Ureter (tissue), 1 donor: ENCODE results near the gene TMEM250. TPM values are rescaled to one million over a fixed set of nuclear protein-coding genes. Genes with fewer than 3 reads are reported as not detected.
A peak's percentile ranks its signal among the peaks of the same experiment; 100 is the strongest.
"Not testable (repeated sequence)": the region's sequence is repeated elsewhere in the genome, so short reads cannot be mapped to it uniquely, and the experiment has no call there.

Source experiments
- DNase-seq: peaks from one replicate; pipeline ENCODE4 v3.0.0-alpha.2; 2020; ENCODE audit warnings: low spot score
- total RNA-seq: library from RNA; stranded (reverse); gene quantifications from one replicate; pipeline ENCODE4 v1.2.4, GENCODE V29; 2023
- donor health status: DM: yes; HTN: yes; CAD: no.

Gene TMEM250
- total RNA-seq, 1 donor from 2014 or later: 31.8 TPM

DNA sequence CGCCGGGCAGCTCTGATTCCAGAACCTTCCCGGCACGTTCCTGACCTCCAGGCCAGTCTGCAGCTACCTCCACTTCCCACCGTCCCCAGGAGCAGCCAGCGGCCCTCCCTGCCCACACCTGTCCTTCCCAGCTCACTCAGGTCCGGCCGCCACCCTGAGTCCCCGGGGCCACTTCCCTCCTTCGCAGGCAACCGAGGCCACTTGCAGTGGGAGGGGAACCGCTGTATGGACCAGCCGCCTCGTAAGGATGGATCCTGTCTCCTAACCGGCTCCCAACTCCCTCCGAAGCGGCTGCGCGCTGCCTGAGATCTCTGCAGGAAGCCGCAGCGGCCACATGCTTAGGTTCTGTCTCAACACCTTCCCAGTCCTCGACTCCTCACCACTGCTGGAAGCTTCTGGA, 7.5 kb downstream of the TMEM250 start:
- DNase-seq: no peak

GRCh38 chr9:136110082-136111061, 8.3 kb downstream of the TMEM250 start:
- no peak for DNase-seq

- peak; percentile 95 for DNase-seq
Measured at GRCh38 chr9:136109351-136110081, 9.2 kb downstream of the TMEM250 start.

GRCh38 chr9:136108648-136109266, 9.9 kb downstream of the TMEM250 start:
- DNase-seq: no peak

GRCh38 chr9:136107953-136108647, 10.6 kb downstream of the TMEM250 start:
- peak; percentile 86 for DNase-seq

DNA sequence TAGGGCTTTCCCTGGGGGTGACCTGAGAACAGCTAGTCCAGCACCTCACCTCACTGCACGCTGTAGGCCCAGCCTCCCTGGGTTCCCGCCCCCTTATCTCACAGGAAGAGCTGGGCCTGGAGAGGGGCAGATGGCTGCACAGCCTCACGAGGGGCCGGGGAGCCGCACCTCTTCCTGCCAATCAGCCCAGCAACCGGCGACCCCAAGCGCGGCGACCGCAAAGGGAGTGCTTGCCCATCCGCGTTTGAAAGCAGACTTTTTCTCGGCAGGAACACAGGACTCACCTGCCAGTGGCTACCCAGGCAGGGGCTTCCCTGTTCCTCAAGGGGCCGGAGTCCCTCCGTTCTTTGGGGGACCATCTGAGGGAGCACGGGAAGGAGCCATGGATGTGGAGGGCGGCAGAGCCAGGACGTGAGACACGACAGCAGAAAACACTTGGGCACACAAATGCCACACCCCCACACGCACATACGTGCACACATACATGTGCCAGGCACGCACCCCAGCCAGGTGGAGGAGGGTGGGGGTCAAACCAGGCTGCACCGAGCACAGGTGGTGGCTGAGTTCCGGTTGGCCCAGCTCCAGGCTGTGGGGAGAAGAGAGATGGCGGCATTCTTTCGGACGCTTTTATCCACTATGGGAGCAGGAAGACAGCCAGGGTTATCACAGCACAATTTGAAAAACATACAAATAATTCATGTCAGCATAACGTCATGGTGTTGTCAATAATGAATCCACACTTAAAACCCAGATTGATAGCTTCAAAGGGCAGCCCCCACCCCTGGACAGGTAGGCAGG, 11.3 kb downstream of the TMEM250 start:
- peak; percentile 79 for DNase-seq

GRCh38 chr9:136105398-136106135, 13.1 kb downstream of the TMEM250 start:
- DNase-seq: no peak

- no peak for DNase-seq
Measured at GRCh38 chr9:136104916-136105315, 13.8 kb downstream of the TMEM250 start.

- DNase-seq: no peak
Measured at GRCh38 chr9:136104488-136104800, 14.2 kb downstream of the TMEM250 start.

DNA sequence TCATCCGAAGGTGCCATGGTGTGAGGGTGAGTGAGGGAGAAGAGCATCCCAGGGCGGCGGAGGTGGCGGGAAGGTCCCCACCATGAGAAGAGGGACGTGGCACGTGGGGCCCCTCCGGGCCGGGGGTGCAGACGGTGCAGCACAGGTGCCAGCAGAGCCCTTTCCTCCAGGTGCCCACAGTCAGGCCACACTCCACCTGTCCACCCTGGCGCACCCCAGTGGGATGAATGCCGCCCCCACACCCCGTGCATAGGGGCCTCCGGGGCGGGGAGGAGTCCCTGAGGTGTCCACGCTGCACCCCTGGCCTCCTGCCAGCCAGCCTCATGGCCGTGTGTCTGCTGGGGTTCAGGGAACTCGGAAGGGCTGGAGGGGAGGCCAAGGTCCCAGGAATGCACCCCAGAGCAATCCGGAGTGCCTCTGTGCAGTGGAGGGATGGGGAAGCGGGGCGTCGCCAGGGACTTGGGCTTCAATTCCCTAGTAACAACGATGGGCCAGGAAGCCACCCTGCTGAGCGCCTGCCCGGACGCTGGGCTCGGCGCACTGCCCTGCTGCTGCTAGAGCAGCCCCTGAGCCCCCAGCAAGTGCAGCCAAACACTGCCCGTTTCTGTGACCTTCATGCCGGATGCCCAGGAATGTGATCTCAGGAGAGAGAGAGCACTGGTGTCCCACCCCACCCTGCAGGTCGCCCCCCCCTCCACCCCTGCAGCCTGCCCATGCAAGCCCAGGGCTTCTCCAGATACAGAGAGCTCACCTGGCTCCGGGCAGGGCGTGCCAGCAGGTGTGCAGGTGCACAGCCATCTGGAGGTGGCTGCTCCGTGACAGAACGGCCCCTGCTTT, 14.8 kb downstream of the TMEM250 start:
- no peak for DNase-seq

- not testable (repeated sequence) for DNase-seq
Measured at GRCh38 chr9:136101615-136102074, 17.0 kb downstream of the TMEM250 start.

GRCh38 chr9:136100700-136101614, 17.7 kb downstream of the TMEM250 start:
- no peak for DNase-seq

DNA sequence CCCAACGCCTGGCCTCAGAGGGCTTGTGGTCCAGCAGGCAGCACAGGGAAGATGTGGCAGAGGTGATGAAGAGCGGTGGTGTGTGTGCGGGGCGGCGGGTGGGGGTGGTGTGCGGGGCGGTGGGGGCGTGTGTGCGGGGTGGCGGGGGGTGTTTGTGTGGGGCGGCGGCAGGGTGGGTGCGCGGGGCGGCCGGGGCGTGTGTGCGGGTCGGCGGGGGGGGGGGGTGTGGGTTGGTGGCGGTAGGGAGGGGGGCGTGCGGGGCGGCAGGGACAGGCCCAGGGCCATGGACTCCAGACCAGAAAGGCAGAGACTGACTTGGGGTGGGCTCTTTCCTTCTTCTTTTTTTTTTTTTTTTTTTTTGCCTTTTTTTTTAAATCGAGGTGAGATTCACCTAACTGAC, 19.1 kb downstream of the TMEM250 start:
- no peak for DNase-seq

GRCh38 chr9:136098844-136099243, 19.8 kb downstream of the TMEM250 start:
- no peak for DNase-seq

DNA sequence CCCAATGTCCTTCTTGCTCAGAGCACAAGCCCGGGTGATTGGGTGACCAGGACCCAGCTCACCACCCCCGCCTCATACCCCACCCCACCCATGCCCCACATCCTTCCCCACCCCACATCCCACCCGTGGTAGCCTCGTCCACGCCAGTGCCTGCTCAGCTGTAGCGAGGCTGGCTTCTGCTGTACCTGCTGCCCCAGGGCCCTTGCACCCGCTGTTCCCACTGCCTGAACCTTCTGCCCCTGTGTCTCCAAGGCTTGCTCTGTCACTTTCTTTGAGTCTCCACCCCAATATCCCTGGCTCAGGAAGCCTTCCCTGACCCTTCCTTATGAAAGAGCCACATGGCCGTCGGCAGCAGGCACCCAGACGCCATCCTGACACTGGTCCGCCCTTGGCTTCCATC, 20.5 kb downstream of the TMEM250 start:
- no peak for DNase-seq

DNA sequence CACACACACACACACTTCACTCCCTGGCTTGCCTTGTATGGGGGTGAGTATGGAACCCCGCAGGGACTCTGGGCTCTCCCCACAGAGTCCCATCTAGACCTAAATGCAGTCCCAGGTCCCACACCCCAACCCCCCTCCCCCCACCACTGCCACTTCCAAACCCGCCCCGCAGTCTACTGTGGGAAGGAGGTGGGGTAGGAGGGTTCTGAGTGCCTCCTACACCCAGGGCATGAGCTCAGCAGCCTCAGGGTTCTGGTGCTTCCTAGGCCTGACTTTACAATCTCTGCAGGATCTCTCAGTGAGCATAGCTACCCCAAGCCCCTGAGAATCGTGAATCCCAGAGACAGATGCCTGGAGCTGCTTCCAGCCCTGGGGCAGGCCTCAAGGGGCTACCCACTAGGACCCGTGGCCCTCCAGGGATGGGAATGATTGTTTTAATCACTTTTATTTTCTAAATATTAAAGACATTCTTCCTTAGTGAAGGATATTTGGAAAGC, 22.1 kb downstream of the TMEM250 start:
- no peak for DNase-seq

- DNase-seq: no peak
Measured at GRCh38 chr9:136095070-136096058, 23.3 kb downstream of the TMEM250 start, which contains the start of gene NACC2. Gene NACC2, minus strand, starts transcription at chr9:136095289. Its CDS starts 44,768 bp downstream, at chr9:136050521.
